ENCODE results near the gene MYOCD. TPM values are rescaled to one million over a fixed set of nuclear protein-coding genes. Genes with fewer than 3 reads are reported as not detected.

The MYOCD gene
- total and polyA plus RNA-seq, 2 of the 13 experiments (the other 11 are each of a cell fraction or from before 2014, with no cell fraction given) = not detected

GRCh38 chr17:12789481-12790248, 124.0 kb downstream of the MYOCD start, which contains the start of gene ARHGAP44:
Gene ARHGAP44, plus strand, starts transcription at chr17:12789498. Its CDS starts 341 bp downstream, at chr17:12789839.
- no TSS peak for BruUV-seq (replicated peaks)
- peaks cover 16% of the 10 kb centered on the region for H3K4me1 ChIP-seq (ENCODE audit: insufficient read depth, low read length)
- H3K9ac ChIP-seq (ENCODE audit: insufficient read depth, low read depth, low read length) = no peak within 1 kb of the TSS
- H4K20me1 ChIP-seq (ENCODE audit: insufficient read depth, low read length) = no peaks in the 10 kb centered on the region
- POLR2A ChIA-PET = no interaction called here
- DNase-seq (ENCODE audit: low spot score) (no peak), ATAC-seq (peak; percentile 97), FAIRE-seq (no peak)
- H3K27ac ChIP-seq (ENCODE audit: extremely low read length, insufficient read depth, low read length) = no peak within 1 kb of the TSS
- peak within 1 kb of the TSS; percentile 71 to 78 (median 73) for H3K4me3 ChIP-seq (replicated peaks in 1 of 3; ENCODE audit: insufficient read depth in 1 of 3, low read depth in 2 of 3, low read length in 3 of 3)
- no peaks in the 10 kb centered on the region for H3K36me3 ChIP-seq (replicated peaks in 1 of 2; ENCODE audit: control insufficient read depth in 1 of 2, insufficient read depth in 2 of 2, low read length in 2 of 2)
- intact Hi-C loops (cut with micrococcal nuclease; ENCODE audit: unreplicated experiment) (no loop called here), in situ Hi-C loops (cut with HindIII; ENCODE audit: extremely low pct_ligation_motif_present, low pct_unique_long_range_greater_than_20kb) (no loop called here)
- WGBS (ENCODE audit: low lambda C conversion rate) = 1% methylated on average over 18 of the region's 86 CpGs
- H3K79me2 ChIP-seq (ENCODE audit: insufficient read depth, low read length) = no peaks in the 10 kb centered on the region
- H2AFZ ChIP-seq (ENCODE audit: low read length) = no peak within 1 kb of the TSS
- H3K27me3 ChIP-seq (ENCODE audit: control insufficient read depth in 1 of 2, insufficient read depth in 2 of 2, low read length in 2 of 2) = peaks cover 2 to 27% of the 10 kb centered on the region in 2 experiments; a peak in 4 of 5 replicates
- no peaks in the 10 kb centered on the region for H3K9me3 ChIP-seq (ENCODE audit: low read length)
- CTCF ChIA-PET (ENCODE audit: low intra/inter-chr PET ratio, low total read pairs) = no interaction called here
- peak within 1 kb of the TSS; percentile 82 for H3K4me2 ChIP-seq (ENCODE audit: low read depth, low read length)
- TF ChIP-seq PAXIP1 (CRISPR knock-in tag; conservative IDR thresholded peaks at IDR 0.05) = no peak
- 0 out of 2 replicates have a peak, but pooled peaks have one; percentile 12 for TF ChIP-seq ZNF225 (CRISPR knock-in tag; IDR thresholded peaks at IDR 0.05)
- peak; percentile 25; the same call in 1 of the 2 replicates for TF ChIP-seq ZBTB38 (CRISPR knock-in tag; IDR thresholded peaks at IDR 0.05)
- no peak for TF ChIP-seq GRHL1 (CRISPR knock-in tag; conservative IDR thresholded peaks at IDR 0.05)
- TF ChIP-seq GMEB1 (CRISPR knock-in tag; IDR thresholded peaks at IDR 0.05; ENCODE audit: borderline replicate concordance) = no peak
- TF ChIP-seq MBD4 (IDR thresholded peaks at IDR 0.05; ENCODE audit: borderline replicate concordance, low read length) = no peak
- TF ChIP-seq ZC3H4 (CRISPR knock-in tag; IDR thresholded peaks at IDR 0.05; ENCODE audit: borderline replicate concordance) = no peak
- no peak for TF ChIP-seq XBP1 (CRISPR knock-in tag; IDR thresholded peaks at IDR 0.05)
- TF ChIP-seq DPF2 (CRISPR knock-in tag; IDR thresholded peaks at IDR 0.05; ENCODE audit: borderline replicate concordance, low read depth) = no peak
- TF ChIP-seq SKIL (CRISPR knock-in tag; IDR thresholded peaks at IDR 0.05; ENCODE audit: borderline replicate concordance) = no peak

All from HepG2 (cell line).